Neural cell (in vitro differentiated cells): Measurements from ENCODE around the gene OGFOD2. TPM values are rescaled to one million over a fixed set of nuclear protein-coding genes. Genes with fewer than 3 reads are reported as not detected.

ENCODE experiments used
- H2AFZ ChIP-seq: fragments of 200-600, 300-800 bp; sonication (generic), shearing (Covaris generic); 2 replicates; pipeline ENCODE4 v1.6.0; 2014; ENCODE audit warnings: low read depth, mild to moderate bottlenecking, antibody characterized with exemption, low read length, moderate library complexity
- H3F3A ChIP-seq: fragments of 200-600 bp; shearing (Covaris generic); 2 replicates; pipeline ENCODE4 v1.6.1; 2016; ENCODE audit warnings: mild to moderate bottlenecking, moderate library complexity, mixed read lengths, antibody characterized with exemption, low read length; ENCODE audit not compliant: insufficient read depth, poor library complexity, severe bottlenecking
- H3K27ac ChIP-seq: fragments of 200-600, 300-800 bp; sonication (generic), shearing (Covaris generic); 2 replicates; pipeline ENCODE4 v1.5.1; 2014; ENCODE audit warnings: mild to moderate bottlenecking, low read length, moderate library complexity
- H3K27me3 ChIP-seq: fragments of 300-800, 200-600 bp; sonication (generic), shearing (Covaris generic); 2 replicates; pipeline ENCODE4 v1.6.0; 2014; ENCODE audit warnings: mild to moderate bottlenecking, low read depth, low read length, moderate library complexity; ENCODE audit not compliant: insufficient read depth
- H3K36me3 ChIP-seq: fragments of 300-800, 200-600 bp; sonication (generic), shearing (Covaris generic); 2 replicates; pipeline ENCODE4 v1.5.1; 2014; ENCODE audit warnings: mild to moderate bottlenecking, antibody characterized with exemption, low read length, moderate library complexity; ENCODE audit not compliant: insufficient read depth
- H3K4me2 ChIP-seq: fragments of 300-800, 200-600 bp; sonication (generic), shearing (Covaris generic); 2 replicates; pipeline ENCODE4 v1.6.0; 2014; ENCODE audit warnings: mild to moderate bottlenecking, low read length
- H3K4me3 ChIP-seq: fragments of 300-800, 200-600 bp; sonication (generic), shearing (Covaris generic); 2 replicates; pipeline ENCODE4 v1.5.1; 2014; ENCODE audit warnings: mild to moderate bottlenecking, low read length, moderate library complexity
- H3K79me2 ChIP-seq: fragments of 200-600 bp; shearing (Covaris generic); replicated peaks from 2 replicates; pipeline ENCODE4 v1.6.0; 2014; ENCODE audit warnings: mild to moderate bottlenecking, low read length, moderate library complexity; ENCODE audit not compliant: insufficient read depth
- H3K9ac ChIP-seq: fragments of 300-800, 200-600 bp; sonication (generic), shearing (Covaris generic); 2 replicates; pipeline ENCODE4 v1.6.1; 2016; ENCODE audit warnings: mild to moderate bottlenecking, low read length, mixed read lengths
- H3K9me2 ChIP-seq: fragments of 200-600 bp; shearing (Covaris generic); 2 replicates; pipeline ENCODE4 v1.6.1; 2016; ENCODE audit warnings: mild to moderate bottlenecking, low read length, mixed read lengths; ENCODE audit not compliant: insufficient read depth
- H3K9me3 ChIP-seq: fragments of 200-600, 300-800 bp; sonication (generic), shearing (Covaris generic); 2 replicates; pipeline ENCODE4 v1.6.1; 2016; ENCODE audit warnings: mild to moderate bottlenecking, mixed run types, low read length, moderate library complexity, mixed read lengths
- H4K20me1 ChIP-seq: fragments of 200-600 bp; shearing (Covaris generic); 2 replicates; pipeline ENCODE4 v1.6.1; 2016; ENCODE audit warnings: mild to moderate bottlenecking, mixed run types; ENCODE audit not compliant: insufficient read depth
- EP300 ChIP-seq: fragments of 450-650 bp; conservative IDR thresholded peaks from 2 replicates; pipeline ENCODE4 v1.6.1; 2014; ENCODE audit warnings: antibody characterized with exemption, mild to moderate bottlenecking, moderate library complexity; ENCODE audit not compliant: poor library complexity, severe bottlenecking
- EZH2 ChIP-seq: fragments of 200-600, 300-800 bp; shearing (Covaris generic), sonication (generic); IDR thresholded peaks from 2 replicates; pipeline ENCODE4 v1.6.1; 2014; ENCODE audit warnings: antibody characterized with exemption, low read length, borderline replicate concordance, mild to moderate bottlenecking; ENCODE audit not compliant: insufficient read depth, poor library complexity, severe bottlenecking
- MXI1 ChIP-seq: fragments of 450-650 bp; conservative IDR thresholded peaks from 2 replicates; pipeline ENCODE4 v1.6.1; 2014; ENCODE audit warnings: antibody characterized with exemption, mild to moderate bottlenecking; ENCODE audit not compliant: poor library complexity, severe bottlenecking
- POLR2AphosphoS5 ChIP-seq: IDR thresholded peaks from 2 replicates; pipeline ENCODE4 v1.6.1; 2012
- RAD21 ChIP-seq: fragments of 450-650 bp; conservative IDR thresholded peaks from 2 replicates; pipeline ENCODE4 v1.6.1; 2014; ENCODE audit warnings: antibody characterized with exemption, mild to moderate bottlenecking, moderate library complexity
- SMC3 ChIP-seq: fragments of 450-650 bp; conservative IDR thresholded peaks from 2 replicates; pipeline ENCODE4 v1.6.1; 2014; ENCODE audit warnings: antibody characterized with exemption, mild to moderate bottlenecking, moderate library complexity; ENCODE audit not compliant: poor library complexity
- TAF1 ChIP-seq: IDR thresholded peaks from 2 replicates; pipeline ENCODE4 v1.6.1; 2012; ENCODE audit warnings: low read depth
- polyA plus RNA-seq: library from polyadenylated mRNA; depleted of rRNA; stranded (reverse); fragments of >200 nt; gene quantifications from 2 replicates; pipeline ENCODE4 v1.2.3, GENCODE V29; 2014
- TF ChIP-seq, protein P1 (sequence below): IDR thresholded peaks from 2 replicates; pipeline ENCODE4 v1.6.1; 2012; ENCODE audit warnings: borderline replicate concordance
- TF ChIP-seq, protein P2 (sequence below): fragments of 450-650 bp; IDR thresholded peaks from 2 replicates; pipeline ENCODE4 v1.5.1; 2014; ENCODE audit warnings: antibody characterized with exemption, mild to moderate bottlenecking, moderate library complexity; ENCODE audit not compliant: poor library complexity, severe bottlenecking

The OGFOD2 gene
- polyA plus RNA-seq, 1 donor from 2014 or later: 27.8 TPM

DNA sequence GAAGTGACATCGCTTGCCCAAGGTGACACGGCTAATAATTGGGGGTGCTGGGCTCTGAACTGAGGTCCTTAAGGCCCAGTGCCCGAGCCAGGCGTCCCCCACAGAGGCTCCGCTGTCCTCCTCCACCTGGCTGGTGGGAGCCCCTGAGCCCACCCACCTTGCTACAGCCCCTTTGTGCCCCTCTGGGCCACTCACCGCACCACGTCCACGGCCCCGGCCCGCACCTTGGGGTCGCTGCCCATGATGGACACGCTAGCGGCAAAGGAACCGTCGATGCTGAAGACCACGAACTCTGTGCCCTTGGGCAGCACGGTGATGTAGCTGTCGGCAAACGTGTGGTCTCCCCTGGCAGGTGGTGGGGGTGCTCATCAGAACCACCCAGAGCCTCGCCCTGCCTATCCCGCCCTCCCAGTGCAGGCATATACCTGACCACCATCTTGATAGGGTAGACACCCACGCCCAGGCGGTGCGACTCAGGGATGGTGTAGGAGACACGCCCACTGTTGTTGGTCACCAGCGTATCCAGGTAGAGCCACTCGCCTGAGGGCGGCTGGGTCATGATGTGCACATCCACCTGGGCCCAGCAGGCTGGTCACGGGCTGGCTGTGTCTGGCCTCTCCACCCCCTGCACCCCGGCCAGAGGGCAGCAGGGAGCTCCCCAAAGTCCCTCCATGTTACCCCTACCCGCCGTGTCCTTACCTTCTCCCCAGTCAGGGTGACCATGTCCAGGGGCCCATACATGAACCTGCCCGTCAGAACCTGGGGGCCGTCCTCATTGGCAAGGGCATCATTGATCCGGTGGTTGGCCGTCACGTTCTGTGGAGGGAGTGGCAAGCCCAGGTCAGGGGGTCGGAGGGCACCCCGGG, 12.3 kb downstream of the OGFOD2 start:
- TF ChIP-seq MXI1 (no peak), EZH2 (no peak), TAF1 (no peak), POLR2AphosphoS5 (no peak), SMC3 (no peak), RAD21 (no peak), EP300 (no peak)
- TF ChIP-seq, protein P1, sequence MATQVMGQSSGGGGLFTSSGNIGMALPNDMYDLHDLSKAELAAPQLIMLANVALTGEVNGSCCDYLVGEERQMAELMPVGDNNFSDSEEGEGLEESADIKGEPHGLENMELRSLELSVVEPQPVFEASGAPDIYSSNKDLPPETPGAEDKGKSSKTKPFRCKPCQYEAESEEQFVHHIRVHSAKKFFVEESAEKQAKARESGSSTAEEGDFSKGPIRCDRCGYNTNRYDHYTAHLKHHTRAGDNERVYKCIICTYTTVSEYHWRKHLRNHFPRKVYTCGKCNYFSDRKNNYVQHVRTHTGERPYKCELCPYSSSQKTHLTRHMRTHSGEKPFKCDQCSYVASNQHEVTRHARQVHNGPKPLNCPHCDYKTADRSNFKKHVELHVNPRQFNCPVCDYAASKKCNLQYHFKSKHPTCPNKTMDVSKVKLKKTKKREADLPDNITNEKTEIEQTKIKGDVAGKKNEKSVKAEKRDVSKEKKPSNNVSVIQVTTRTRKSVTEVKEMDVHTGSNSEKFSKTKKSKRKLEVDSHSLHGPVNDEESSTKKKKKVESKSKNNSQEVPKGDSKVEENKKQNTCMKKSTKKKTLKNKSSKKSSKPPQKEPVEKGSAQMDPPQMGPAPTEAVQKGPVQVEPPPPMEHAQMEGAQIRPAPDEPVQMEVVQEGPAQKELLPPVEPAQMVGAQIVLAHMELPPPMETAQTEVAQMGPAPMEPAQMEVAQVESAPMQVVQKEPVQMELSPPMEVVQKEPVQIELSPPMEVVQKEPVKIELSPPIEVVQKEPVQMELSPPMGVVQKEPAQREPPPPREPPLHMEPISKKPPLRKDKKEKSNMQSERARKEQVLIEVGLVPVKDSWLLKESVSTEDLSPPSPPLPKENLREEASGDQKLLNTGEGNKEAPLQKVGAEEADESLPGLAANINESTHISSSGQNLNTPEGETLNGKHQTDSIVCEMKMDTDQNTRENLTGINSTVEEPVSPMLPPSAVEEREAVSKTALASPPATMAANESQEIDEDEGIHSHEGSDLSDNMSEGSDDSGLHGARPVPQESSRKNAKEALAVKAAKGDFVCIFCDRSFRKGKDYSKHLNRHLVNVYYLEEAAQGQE: no peak
- TF ChIP-seq, protein P2, sequence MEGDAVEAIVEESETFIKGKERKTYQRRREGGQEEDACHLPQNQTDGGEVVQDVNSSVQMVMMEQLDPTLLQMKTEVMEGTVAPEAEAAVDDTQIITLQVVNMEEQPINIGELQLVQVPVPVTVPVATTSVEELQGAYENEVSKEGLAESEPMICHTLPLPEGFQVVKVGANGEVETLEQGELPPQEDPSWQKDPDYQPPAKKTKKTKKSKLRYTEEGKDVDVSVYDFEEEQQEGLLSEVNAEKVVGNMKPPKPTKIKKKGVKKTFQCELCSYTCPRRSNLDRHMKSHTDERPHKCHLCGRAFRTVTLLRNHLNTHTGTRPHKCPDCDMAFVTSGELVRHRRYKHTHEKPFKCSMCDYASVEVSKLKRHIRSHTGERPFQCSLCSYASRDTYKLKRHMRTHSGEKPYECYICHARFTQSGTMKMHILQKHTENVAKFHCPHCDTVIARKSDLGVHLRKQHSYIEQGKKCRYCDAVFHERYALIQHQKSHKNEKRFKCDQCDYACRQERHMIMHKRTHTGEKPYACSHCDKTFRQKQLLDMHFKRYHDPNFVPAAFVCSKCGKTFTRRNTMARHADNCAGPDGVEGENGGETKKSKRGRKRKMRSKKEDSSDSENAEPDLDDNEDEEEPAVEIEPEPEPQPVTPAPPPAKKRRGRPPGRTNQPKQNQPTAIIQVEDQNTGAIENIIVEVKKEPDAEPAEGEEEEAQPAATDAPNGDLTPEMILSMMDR: no peak
- Histone ChIP-seq H2AFZ (no peak overlapping the region), H3K4me2 (no peak overlapping the region), H3K79me2 (no peaks in the 10 kb centered on the region), H3K36me3 (no peaks in the 10 kb centered on the region), H3K9me3 (no peaks in the 10 kb centered on the region), H3K27ac (no peak overlapping the region), H4K20me1 (no peaks in the 10 kb centered on the region), H3K9ac (no peak overlapping the region), H3K9me2 (no peaks in the 10 kb centered on the region), H3K27me3 (no peaks in the 10 kb centered on the region), H3K4me3 (no peak overlapping the region), H3F3A (no peaks in the 10 kb centered on the region)

DNA sequence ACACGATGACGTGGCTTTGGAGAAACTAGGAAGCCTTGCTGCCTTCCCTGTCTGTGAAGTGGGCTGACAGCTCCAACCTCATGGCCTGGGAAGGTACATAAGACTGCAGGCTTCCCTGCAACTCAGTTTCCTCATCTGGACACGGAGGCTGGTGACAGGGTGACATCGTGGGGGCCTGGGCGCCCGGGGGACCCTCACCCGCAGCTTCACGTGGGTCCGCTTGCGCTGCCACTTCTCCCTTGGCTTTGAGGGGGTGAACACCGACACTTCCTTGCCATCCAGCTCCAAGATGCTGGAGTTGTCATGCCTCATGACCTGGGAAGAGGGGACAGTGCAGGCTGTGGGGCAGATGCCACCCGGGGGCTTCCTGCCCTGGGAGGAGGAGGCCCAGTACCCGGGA, 13.0 kb downstream of the OGFOD2 start:
- H3K79me2 ChIP-seq: no peaks in the 10 kb centered on the region
- H3K36me3 ChIP-seq: no peaks in the 10 kb centered on the region
- H3K9me3 ChIP-seq: no peaks in the 10 kb centered on the region
- no peak overlapping the region for H3K4me2 ChIP-seq
- no peaks in the 10 kb centered on the region for H3F3A ChIP-seq
- H3K9me2 ChIP-seq: no peaks in the 10 kb centered on the region
- H4K20me1 ChIP-seq: no peaks in the 10 kb centered on the region
- no peak overlapping the region for H3K4me3 ChIP-seq
- TF ChIP-seq SMC3 (no peak), POLR2AphosphoS5 (no peak), EP300 (no peak), MXI1 (no peak), EZH2 (no peak)
- TF ChIP-seq, protein P1: no peak
- H2AFZ ChIP-seq: no peak overlapping the region
- H3K27ac ChIP-seq: no peak overlapping the region
- H3K27me3 ChIP-seq: no peaks in the 10 kb centered on the region
- no peak overlapping the region for H3K9ac ChIP-seq
